ENCODE data around the gene SCP2.

The SCP2 gene

DNA sequence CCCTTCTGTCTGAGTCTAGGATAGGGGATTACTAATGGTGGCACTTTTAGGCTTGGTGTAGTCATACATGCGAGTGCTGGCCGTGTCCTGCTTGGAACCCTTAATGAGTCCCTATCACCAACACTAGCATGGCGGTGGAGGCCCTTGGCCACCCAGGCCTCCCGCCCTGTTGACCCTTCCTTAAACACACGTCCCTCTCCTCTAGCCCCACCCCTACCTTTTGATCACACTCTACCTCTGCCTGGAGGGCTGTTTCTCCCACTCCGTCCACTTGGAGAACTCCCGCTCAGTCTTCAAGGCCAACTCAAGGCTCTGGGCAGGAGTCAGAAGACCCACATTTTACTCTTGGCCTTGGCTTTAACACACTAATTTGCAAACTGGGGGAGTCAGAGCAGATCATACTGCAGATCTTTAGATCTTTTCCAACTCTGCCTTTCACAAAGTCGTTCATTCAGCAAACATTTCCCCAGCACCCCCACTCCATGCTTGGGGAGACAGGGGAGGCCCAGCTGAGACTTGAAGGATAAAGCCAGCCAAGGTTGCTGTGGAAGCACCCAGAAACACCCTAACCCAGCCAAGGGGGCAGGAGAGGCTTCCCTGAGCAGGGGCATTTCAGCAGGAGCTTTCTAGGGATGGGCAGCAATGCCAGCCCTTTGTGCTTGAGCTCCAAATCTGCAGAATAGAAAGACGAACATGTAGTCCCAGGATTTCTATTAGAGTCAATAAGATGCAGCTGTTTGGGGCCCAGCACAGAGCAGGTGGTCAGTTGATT lies 136.9 kb downstream of the SCP2 start:
- no peak overlapping the region for H3K4me3 ChIP-seq
- no peaks in the 10 kb centered on the region for H3K36me3 ChIP-seq
- H4K20me1 ChIP-seq: no peaks in the 10 kb centered on the region
- H3K9ac ChIP-seq: no peak overlapping the region
- peaks cover 58% of the 10 kb centered on the region for H3K27me3 ChIP-seq
- H3K4me1 ChIP-seq: no peaks in the 10 kb centered on the region
- TF ChIP-seq Cebpa-rat (IDR thresholded peaks at IDR 0.05): no peak
- H3K4me2 ChIP-seq: no peak overlapping the region
- no peak overlapping the region for H3K27ac ChIP-seq
- H3K9me3 ChIP-seq: peaks cover 18% of the 10 kb centered on the region; the same call in 1 of the 2 replicates

DNA sequence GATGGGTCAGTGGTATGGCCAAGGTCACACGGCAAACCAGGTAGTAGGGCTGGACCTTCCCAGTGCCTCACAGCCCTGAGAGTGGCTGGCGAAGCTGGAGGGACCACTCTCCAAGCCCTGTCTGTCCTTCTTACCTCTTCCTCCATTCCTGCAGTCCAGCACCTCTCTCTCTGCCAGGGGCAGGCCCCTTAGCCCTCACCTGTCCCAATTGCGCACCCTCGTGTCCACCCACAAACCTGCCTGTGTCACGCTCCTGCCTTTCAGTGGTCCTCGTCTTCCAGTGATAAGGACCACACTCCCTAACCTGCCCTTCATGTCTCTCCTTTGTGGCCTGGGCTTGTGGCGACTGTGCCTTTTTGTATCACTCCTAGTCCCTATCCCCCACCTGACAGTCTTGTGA lies 138.3 kb downstream of the SCP2 start:
- Histone ChIP-seq H4K20me1 (no peaks in the 10 kb centered on the region), H3K9me3 (peaks cover 18% of the 10 kb centered on the region; the same call in 1 of the 2 replicates), H3K27ac (no peak overlapping the region), H3K27me3 (peaks cover 46% of the 10 kb centered on the region), H3K4me3 (no peak overlapping the region), H3K36me3 (no peaks in the 10 kb centered on the region), H3K4me1 (no peaks in the 10 kb centered on the region), H3K9ac (no peak overlapping the region), H3K4me2 (no peak overlapping the region)
- TF ChIP-seq Cebpa-rat (IDR thresholded peaks at IDR 0.05): no peak

GRCh38 chr1:53066488-53066887 lies 139.4 kb downstream of the SCP2 start:
- no peaks in the 10 kb centered on the region for H4K20me1 ChIP-seq
- H3K9me3 ChIP-seq: peaks cover 10% of the 10 kb centered on the region; the same call in 1 of the 2 replicates
- H3K4me3 ChIP-seq: no peak overlapping the region
- H3K4me2 ChIP-seq: no peak overlapping the region
- H3K36me3 ChIP-seq: no peaks in the 10 kb centered on the region
- no peak overlapping the region for H3K27ac ChIP-seq
- H3K9ac ChIP-seq: no peak overlapping the region
- peaks cover 35% of the 10 kb centered on the region for H3K27me3 ChIP-seq
- no peaks in the 10 kb centered on the region for H3K4me1 ChIP-seq
- TF ChIP-seq Cebpa-rat (IDR thresholded peaks at IDR 0.05): no peak

DNA sequence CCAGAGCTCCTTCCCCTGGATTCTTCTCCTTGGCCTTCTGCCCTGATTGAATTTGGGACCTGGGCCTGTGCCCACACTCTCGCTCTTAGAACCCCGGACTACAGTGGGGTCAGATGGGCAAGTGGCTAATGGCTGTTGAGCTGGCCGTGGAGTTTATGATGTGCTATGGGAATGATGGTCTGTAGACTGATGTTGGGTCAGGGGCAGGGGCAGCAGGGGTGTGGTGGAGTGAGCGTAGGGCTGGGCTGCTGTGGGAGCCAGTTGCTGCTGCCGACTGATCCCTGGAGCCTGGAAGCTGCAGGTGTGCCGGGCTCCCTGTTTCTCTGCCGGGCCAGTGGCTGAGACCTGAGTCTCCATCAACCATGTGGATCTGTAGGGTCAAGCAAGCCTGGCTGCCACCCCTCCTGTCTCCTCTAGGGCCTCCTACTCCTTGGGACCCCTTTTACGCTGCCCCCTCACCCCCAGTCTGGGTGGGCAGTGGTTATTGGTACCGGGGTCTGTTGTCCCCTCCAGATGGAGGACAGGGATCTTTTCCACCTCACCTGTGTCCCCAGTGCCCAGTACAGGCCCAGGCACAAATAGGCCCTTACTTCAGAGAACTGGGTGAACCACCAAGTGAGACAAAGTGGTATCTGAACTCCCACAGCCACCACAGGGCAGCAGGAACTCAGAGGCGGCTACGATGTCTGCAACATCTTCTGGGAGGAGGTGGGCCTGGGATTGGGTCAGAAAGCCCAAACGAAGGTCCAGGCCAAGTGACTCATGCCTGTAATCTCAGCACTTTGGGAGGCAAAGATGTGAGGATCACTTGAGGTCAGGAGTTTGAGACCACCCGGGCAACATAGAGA lies 140.0 kb downstream of the SCP2 start:
- Histone ChIP-seq H3K4me3 (no peak overlapping the region), H3K27me3 (peaks cover 29% of the 10 kb centered on the region), H3K36me3 (no peaks in the 10 kb centered on the region), H3K27ac (no peak overlapping the region), H3K9ac (no peak overlapping the region), H3K4me1 (no peaks in the 10 kb centered on the region), H4K20me1 (no peaks in the 10 kb centered on the region), H3K4me2 (no peak overlapping the region), H3K9me3 (peaks cover 6% of the 10 kb centered on the region; the same call in 1 of the 2 replicates)
- no peak for TF ChIP-seq Cebpa-rat (IDR thresholded peaks at IDR 0.05)

GRCh38 chr1:53067886-53068285 lies 140.8 kb downstream of the SCP2 start:
- Histone ChIP-seq H3K4me1 (no peaks in the 10 kb centered on the region), H3K36me3 (no peaks in the 10 kb centered on the region), H3K9ac (no peak overlapping the region), H3K4me2 (no peak overlapping the region), H3K9me3 (no peaks in the 10 kb centered on the region), H3K27me3 (peaks cover 21% of the 10 kb centered on the region), H3K4me3 (no peak overlapping the region), H4K20me1 (no peaks in the 10 kb centered on the region), H3K27ac (no peak overlapping the region)
- no peak for TF ChIP-seq Cebpa-rat (IDR thresholded peaks at IDR 0.05)

GRCh38 chr1:53068314-53069099 lies 141.4 kb downstream of the SCP2 start:
- H4K20me1 ChIP-seq: no peaks in the 10 kb centered on the region
- no peak overlapping the region for H3K9ac ChIP-seq
- no peak for TF ChIP-seq Cebpa-rat (IDR thresholded peaks at IDR 0.05)
- H3K36me3 ChIP-seq: no peaks in the 10 kb centered on the region
- no peaks in the 10 kb centered on the region for H3K9me3 ChIP-seq
- H3K4me2 ChIP-seq: no peak overlapping the region
- no peaks in the 10 kb centered on the region for H3K4me1 ChIP-seq
- no peak overlapping the region for H3K4me3 ChIP-seq
- no peak overlapping the region for H3K27ac ChIP-seq
- H3K27me3 ChIP-seq: peaks cover 15% of the 10 kb centered on the region

DNA sequence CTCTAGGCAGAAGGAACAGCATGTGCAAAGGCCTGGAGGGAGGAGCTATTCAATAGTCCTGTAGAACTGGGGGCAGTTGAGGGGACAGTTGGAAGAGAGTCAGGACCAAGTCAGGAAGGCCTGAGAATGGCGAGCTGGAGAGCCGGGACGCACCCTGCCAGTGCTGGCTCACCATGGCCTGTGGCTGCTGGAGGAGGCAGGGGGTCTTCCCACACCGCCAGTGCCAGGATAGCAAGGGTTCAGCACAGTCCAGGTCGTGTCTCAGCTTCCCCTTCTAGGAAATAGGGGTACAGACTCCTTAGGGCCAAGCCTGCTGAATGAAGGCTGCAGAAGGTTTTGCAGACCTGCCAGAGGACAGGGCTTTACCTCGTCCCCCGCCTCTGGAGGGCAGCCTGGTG lies 142.2 kb downstream of the SCP2 start:
- Histone ChIP-seq H3K9ac (no peak overlapping the region), H3K9me3 (no peaks in the 10 kb centered on the region), H4K20me1 (no peaks in the 10 kb centered on the region), H3K27me3 (peaks cover 7% of the 10 kb centered on the region), H3K4me1 (no peaks in the 10 kb centered on the region), H3K27ac (no peak overlapping the region), H3K4me3 (no peak overlapping the region), H3K4me2 (no peak overlapping the region), H3K36me3 (no peaks in the 10 kb centered on the region)
- no peak for TF ChIP-seq Cebpa-rat (IDR thresholded peaks at IDR 0.05)

- no peak overlapping the region for H3K4me3 ChIP-seq
- H4K20me1 ChIP-seq: no peaks in the 10 kb centered on the region
- H3K36me3 ChIP-seq: no peaks in the 10 kb centered on the region
- H3K27me3 ChIP-seq: peaks cover 2% of the 10 kb centered on the region; the same call in 1 of the 2 replicates
- no peaks in the 10 kb centered on the region for H3K9me3 ChIP-seq
- no peak overlapping the region for H3K9ac ChIP-seq
- no peak overlapping the region for H3K27ac ChIP-seq
- no peaks in the 10 kb centered on the region for H3K4me1 ChIP-seq
- H3K4me2 ChIP-seq: no peak overlapping the region
- no peak for TF ChIP-seq Cebpa-rat (IDR thresholded peaks at IDR 0.05)
Measured at GRCh38 chr1:53069663-53070327, 142.7 kb downstream of the SCP2 start.

DNA sequence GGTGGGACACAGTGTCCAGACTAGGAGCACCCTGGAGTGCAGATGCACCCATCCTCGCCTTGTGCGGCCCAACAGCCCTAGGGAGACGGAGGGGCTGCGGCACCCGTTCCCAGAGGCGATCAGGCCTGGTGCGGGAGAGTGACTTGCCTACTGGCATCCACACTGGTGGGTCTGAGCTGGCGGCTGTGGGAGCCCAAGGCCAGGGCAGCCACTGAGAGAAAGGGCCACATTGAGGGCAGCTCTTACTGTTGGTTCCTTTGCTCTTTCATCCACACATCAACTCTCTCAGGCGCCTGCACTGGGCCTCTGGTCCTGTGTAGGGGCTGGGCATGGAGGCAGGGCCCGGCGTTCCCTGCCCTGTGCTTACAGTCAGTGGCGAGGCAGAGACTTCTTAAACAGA lies 143.5 kb downstream of the SCP2 start:
- H3K36me3 ChIP-seq: no peaks in the 10 kb centered on the region
- H3K27ac ChIP-seq: no peak overlapping the region
- no peaks in the 10 kb centered on the region for H4K20me1 ChIP-seq
- H3K27me3 ChIP-seq: no peaks in the 10 kb centered on the region
- no peak overlapping the region for H3K9ac ChIP-seq
- no peaks in the 10 kb centered on the region for H3K9me3 ChIP-seq
- H3K4me1 ChIP-seq: no peaks in the 10 kb centered on the region
- H3K4me2 ChIP-seq: no peak overlapping the region
- no peak for TF ChIP-seq Cebpa-rat (IDR thresholded peaks at IDR 0.05)
- no peak overlapping the region for H3K4me3 ChIP-seq

Data from BLaER1 (cell line).